ENCODE data around the gene CMPK2. TPM values are rescaled to one million over a fixed set of nuclear protein-coding genes. Genes with fewer than 3 reads are reported as not detected.

CMPK2 gene
- polyA plus RNA-seq, 5 donors: 2.9 to 5.6 (median 4.0) TPM

DNA sequence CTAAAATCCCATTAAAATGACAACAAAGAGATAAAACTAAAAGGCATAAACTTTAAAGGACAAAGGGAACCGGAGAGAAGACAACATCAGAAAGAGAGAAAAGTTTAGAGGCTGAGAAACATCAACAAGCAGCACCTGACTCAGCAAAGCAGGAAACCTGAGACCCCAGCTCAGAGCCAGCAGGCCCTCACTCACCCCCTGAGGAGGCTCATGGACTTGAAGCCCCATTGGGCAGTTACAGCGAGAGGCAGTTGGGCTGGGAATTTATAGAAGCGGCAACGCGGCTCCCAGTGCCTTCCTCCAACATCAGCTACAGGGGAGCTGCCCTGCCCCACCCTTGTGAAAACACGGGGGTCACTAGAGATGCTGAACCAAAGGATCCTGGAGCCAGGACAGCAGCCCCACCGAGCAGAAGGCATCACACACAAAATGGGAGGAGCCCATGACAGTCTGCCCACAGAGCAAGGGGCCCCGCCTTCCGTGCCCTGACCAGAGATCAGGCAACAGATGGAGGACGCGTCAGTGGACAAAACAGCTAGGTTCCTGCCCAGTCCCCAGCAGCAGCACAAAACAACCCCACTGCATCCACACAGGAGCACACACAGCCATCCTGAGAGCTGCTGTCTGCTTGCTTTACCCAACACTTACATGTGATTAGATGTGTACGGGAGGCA is 52.7 kb downstream of the CMPK2 start:
- no peak for DNase-seq

DNA sequence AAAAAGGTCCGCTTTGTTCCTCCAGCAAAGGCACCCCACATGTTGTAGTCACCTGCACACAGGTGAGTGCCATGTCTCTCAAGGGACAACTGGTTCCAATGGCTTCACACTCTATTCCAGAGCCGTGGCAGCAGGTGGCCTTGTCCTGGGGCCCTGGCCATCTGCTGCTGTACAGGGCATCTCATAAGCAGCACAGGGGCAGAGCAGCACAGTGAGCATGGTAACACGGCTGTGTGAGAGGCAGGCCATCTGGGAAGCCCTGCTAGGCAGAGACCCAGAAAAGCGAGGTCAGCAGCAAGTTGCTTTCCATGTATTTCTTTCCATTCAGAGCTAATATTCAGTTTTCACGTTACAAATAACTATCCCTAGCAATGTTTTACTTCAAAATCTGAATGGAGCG is 54.7 kb downstream of the CMPK2 start:
- no peak for DNase-seq

DNA sequence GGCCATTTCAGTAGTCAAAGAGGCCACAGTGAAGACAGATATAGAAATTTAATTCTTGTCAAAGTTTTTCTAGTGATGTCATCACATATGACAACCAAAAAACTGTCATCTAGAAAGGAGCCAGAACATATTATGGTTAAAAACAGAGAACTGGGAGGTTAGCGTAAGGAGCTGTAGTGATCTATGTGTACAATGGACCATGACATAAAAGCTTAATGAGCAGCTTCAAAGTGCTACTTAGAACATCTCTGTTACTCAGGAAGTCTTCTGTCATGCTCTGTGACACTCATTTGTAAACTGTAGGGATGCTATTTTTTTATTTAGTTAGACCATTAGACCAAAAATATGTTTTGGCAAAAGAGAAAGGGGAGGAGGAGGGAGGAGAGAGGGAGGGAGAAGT is 57.3 kb downstream of the CMPK2 start:
- no peak for DNase-seq

DNA sequence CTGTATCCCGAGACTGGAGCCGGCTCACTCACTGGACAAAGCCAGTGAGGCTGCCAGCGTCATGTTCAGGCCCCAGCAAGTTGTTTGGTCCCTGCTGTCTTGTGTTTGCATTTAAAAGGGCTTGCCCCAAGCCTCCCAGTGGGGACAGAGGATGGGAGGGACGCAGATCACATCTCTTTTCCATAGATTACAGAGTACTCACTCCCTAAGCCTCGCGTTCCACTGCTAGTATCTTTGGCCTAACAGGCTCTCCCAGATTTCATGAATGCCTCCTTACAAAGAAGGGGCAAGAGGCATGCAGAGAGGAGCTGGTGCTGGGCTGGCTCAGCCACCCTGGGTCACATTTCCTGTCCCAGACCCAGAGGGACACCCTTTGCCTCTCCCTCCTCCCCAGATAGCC is 59.1 kb downstream of the CMPK2 start:
- DNase-seq: no peak

DNA sequence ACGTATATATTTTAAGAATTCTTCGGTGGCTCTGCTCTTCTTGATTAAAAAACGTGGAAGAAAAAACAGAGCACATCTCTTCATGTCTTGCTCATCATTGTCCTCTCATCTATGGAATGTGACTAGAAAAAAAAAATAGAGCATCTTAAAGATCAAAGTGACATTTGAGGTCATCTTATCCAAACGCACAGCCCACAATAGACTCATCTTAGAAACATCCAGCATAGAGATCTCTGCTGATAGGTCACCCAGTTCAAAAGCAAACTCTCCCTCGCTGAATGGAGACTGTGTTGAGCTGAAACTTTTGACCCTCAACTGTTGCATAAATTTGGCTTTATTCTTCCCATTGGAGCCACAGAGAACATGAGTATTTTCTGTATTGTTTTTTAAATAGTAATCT is 65.2 kb downstream of the CMPK2 start:
- no peak for DNase-seq

Other genes with a start within 250 kb of the CMPK2 start
- gene RSAD2, start 11.9 kb upstream of the CMPK2 start, polyA plus RNA-seq (ENCODE audit: insufficient read depth in 1 of 5, insufficient read length in 5 of 5, low replicate concordance in 1 of 5): 1 to 10 TPM; 3.7 to 5.8 (median 4.7) TPM
- gene RNF144A, start 51.5 kb upstream of the CMPK2 start, polyA plus RNA-seq (ENCODE audit: insufficient read depth in 1 of 5, insufficient read length in 5 of 5, low replicate concordance in 1 of 5): 10 to 100 TPM; 22.8 to 35.4 (median 31.4) TPM